Right lobe of liver (tissue), 4 donors: ENCODE data around the gene CSF1.

Source experiments
- CTCF ChIP-seq, 4 donors: fragments of 200-600 bp in 3 of 4; fragments of 450-650 bp in 1 of 4; IDR thresholded peaks; one replicate each; pipeline versions ENCODE4 v1.5.1 to v1.8.0; 2016 to 2022; ENCODE audit warnings: antibody characterized with exemption in 4 of 4, mild to moderate bottlenecking in 2 of 4
- POLR2A ChIP-seq: fragments of 450-650 bp; IDR thresholded peaks from one replicate; pipeline ENCODE4 v1.6.1; 2017; ENCODE audit warnings: antibody characterized with exemption, mild to moderate bottlenecking
- donor health status: DM: no; HTN: no; CAD: no.
- donor health status: DM: no; HTN: no; CAD: no.
- donor health status: DM: no; HTN: yes; CAD: no.

- TF ChIP-seq CTCF (IDR thresholded peaks at IDR 0.05) (no peak), POLR2A (no peak)
Measured at GRCh38 chr1:109873278-109874175, 37.1 kb upstream of the CSF1 start.
